Caco-2 (cell line): ENCODE measurements around the gene ZNF436. TPM values are rescaled to one million over a fixed set of nuclear protein-coding genes. Genes with fewer than 3 reads are reported as not detected.

Experiments
- BruUV-seq: library from RNA; stranded (reverse); fragments of 400-500 nt; replicated peaks from 2 replicates; lab custom pipeline; 2021; lab: Mats Ljungman, UMichigan
- CTCF ChIA-PET: fragments of 300-600 bp; sonication (Branson Sonifier 250); formaldehyde crosslinking; loops from one replicate; lab custom pipeline; 2022; ENCODE audit warnings: antibody characterized with exemption; lab: Charles Lee
- POLR2A ChIA-PET: fragments of 300-600 bp; sonication (Branson Sonifier 250); formaldehyde crosslinking; loops from one replicate; lab custom pipeline; 2022; ENCODE audit warnings: antibody characterized with exemption; lab: Charles Lee
- DNase-seq, 2 experiments: peaks; one replicate each; pipeline versions ENCODE4 v3.0.0 to v3.0.0-alpha.2; 2020 to 2022
- H3K27me3 ChIP-seq: replicated peaks from 2 replicates; pipeline ENCODE4 v1.6.0; 2011; ENCODE audit warnings: low read length; ENCODE audit not compliant: control insufficient read depth, insufficient read depth
- H3K36me3 ChIP-seq: 2 replicates; pipeline ENCODE4 v1.5.1; 2011; ENCODE audit warnings: low read length; ENCODE audit not compliant: control insufficient read depth, insufficient read depth
- H3K4me1 ChIP-seq: fragments of 250-450 bp; sonication (Bioruptor Pico); 2 replicates; pipeline ENCODE4 v1.5.1; 2020; ENCODE audit warnings: mild to moderate bottlenecking
- H3K4me3 ChIP-seq: 2 replicates; pipeline ENCODE4 v1.5.1; 2011; ENCODE audit warnings: low read depth, mild to moderate bottlenecking, control low read depth, low read length
- H3K9me3 ChIP-seq: fragments of 250-450 bp; sonication (Bioruptor Pico); 2 replicates; pipeline ENCODE4 v1.5.1; 2020; ENCODE audit warnings: mild to moderate bottlenecking, moderate library complexity
- H3K27ac Mint-ChIP-seq: one replicate; pipeline ENCODE4 v1.8.0; 2022; ENCODE audit warnings: mixed read lengths; ENCODE audit not compliant: unreplicated experiment
- H3K27me3 Mint-ChIP-seq: one replicate; pipeline ENCODE4 v1.8.0; 2022; ENCODE audit warnings: mixed read lengths; ENCODE audit not compliant: insufficient read depth, unreplicated experiment
- H3K36me3 Mint-ChIP-seq: one replicate; pipeline ENCODE4 v1.8.0; 2022; ENCODE audit warnings: mild to moderate bottlenecking, mixed read lengths; ENCODE audit not compliant: insufficient read depth, unreplicated experiment
- H3K4me1 Mint-ChIP-seq: one replicate; pipeline ENCODE4 v1.8.0; 2022; ENCODE audit warnings: low read depth, mixed read lengths; ENCODE audit not compliant: unreplicated experiment
- H3K4me3 Mint-ChIP-seq: one replicate; pipeline ENCODE4 v1.8.0; 2022; ENCODE audit warnings: mild to moderate bottlenecking, moderate library complexity, mixed read lengths; ENCODE audit not compliant: unreplicated experiment
- H3K9me3 Mint-ChIP-seq: one replicate; pipeline ENCODE4 v1.8.0; 2022; ENCODE audit warnings: mixed read lengths; ENCODE audit not compliant: unreplicated experiment
- CTCF ChIP-seq, 2 experiments: fragments of 200-600 bp in 1 of 2; IDR thresholded peaks; 1 replicate in 1 of 2; 2 replicates in 1 of 2; pipeline versions ENCODE4 v1.5.1 to v1.8.0; 2011 to 2022; ENCODE audit warnings: antibody characterized with exemption in 1 of 2, control low read depth in 1 of 2, inconsistent platforms in 1 of 2, low read depth in 1 of 2, low read length in 1 of 2, mild to moderate bottlenecking in 1 of 2, moderate library complexity in 1 of 2; ENCODE audit not compliant: insufficient read depth in 1 of 2, severe bottlenecking in 1 of 2, unreplicated experiment in 1 of 2
- intact Hi-C: fragments of 100-400 bp; cut with micrococcal nuclease; formaldehyde crosslinking; loops from one replicate; pipeline ENCODE4 v1.10.0; 2022; ENCODE audit not compliant: unreplicated experiment
- total RNA-seq: library from RNA; stranded (reverse); gene quantifications from 2 replicates; pipeline ENCODE4 v1.2.3, GENCODE V29; 2022

The ZNF436 gene
- total RNA-seq, 1 experiment from 2014 or later = 6.1 TPM

GRCh38 chr1:23392125-23392855 is 22.7 kb upstream of the ZNF436 start:
- no peak for TF ChIP-seq CTCF (IDR thresholded peaks at IDR 0.05; ENCODE audit: insufficient read depth in 1 of 2, low read depth in 1 of 2, low read length in 1 of 2, severe bottlenecking in 1 of 2, unreplicated experiment in 1 of 2)
- Histone ChIP-seq H3K27me3 (no peaks in the 10 kb centered on the region), H3K9me3 (no peaks in the 10 kb centered on the region), H3K4me3 (no peak overlapping the region), H3K4me1 (no peaks in the 10 kb centered on the region), H3K36me3 (no peaks in the 10 kb centered on the region; the same call in 1 of the 2 replicates)
- DNase-seq = no peak
- POLR2A ChIA-PET = no interaction called here
- no peaks in the 10 kb centered on the region for H3K9me3 Mint-ChIP-seq
- no peaks in the 10 kb centered on the region for H3K27me3 Mint-ChIP-seq
- no peaks in the 10 kb centered on the region for H3K36me3 Mint-ChIP-seq
- no TSS peak for BruUV-seq
- intact Hi-C loops = no loop called here
- CTCF ChIA-PET = no interaction called here
- no peak overlapping the region for H3K4me3 Mint-ChIP-seq
- no peaks in the 10 kb centered on the region for H3K4me1 Mint-ChIP-seq
- no peak overlapping the region for H3K27ac Mint-ChIP-seq

- ChIA-PET POLR2A (no interaction called here), CTCF (no interaction called here)
- Mint-ChIP-seq H3K4me3 (no peak overlapping the region), H3K9me3 (no peaks in the 10 kb centered on the region), H3K36me3 (no peaks in the 10 kb centered on the region), H3K27me3 (no peaks in the 10 kb centered on the region), H3K27ac (no peak overlapping the region), H3K4me1 (no peaks in the 10 kb centered on the region)
- H3K4me3 ChIP-seq = no peak overlapping the region
- no peak for DNase-seq
- intact Hi-C loops = no loop called here
- no peaks in the 10 kb centered on the region; the same call in 1 of the 2 replicates for H3K36me3 ChIP-seq
- no peak for TF ChIP-seq CTCF (IDR thresholded peaks at IDR 0.05; ENCODE audit: insufficient read depth in 1 of 2, low read depth in 1 of 2, low read length in 1 of 2, severe bottlenecking in 1 of 2, unreplicated experiment in 1 of 2)
- no TSS peak for BruUV-seq
- H3K9me3 ChIP-seq = no peaks in the 10 kb centered on the region
- H3K27me3 ChIP-seq = no peaks in the 10 kb centered on the region
- no peaks in the 10 kb centered on the region for H3K4me1 ChIP-seq
Measured at GRCh38 chr1:23389837-23390321, 20.2 kb upstream of the ZNF436 start.

GRCh38 chr1:23387494-23387893 is 17.9 kb upstream of the ZNF436 start:
- Mint-ChIP-seq H3K9me3 (no peaks in the 10 kb centered on the region), H3K36me3 (no peaks in the 10 kb centered on the region), H3K4me3 (no peak overlapping the region), H3K27ac (no peak overlapping the region), H3K27me3 (no peaks in the 10 kb centered on the region), H3K4me1 (peaks cover 6% of the 10 kb centered on the region)
- ChIA-PET CTCF (no interaction called here), POLR2A (no interaction called here)
- no peaks in the 10 kb centered on the region for H3K36me3 ChIP-seq
- no TSS peak for BruUV-seq
- TF ChIP-seq CTCF (IDR thresholded peaks at IDR 0.05; ENCODE audit: insufficient read depth in 1 of 2, low read depth in 1 of 2, low read length in 1 of 2, severe bottlenecking in 1 of 2, unreplicated experiment in 1 of 2) = no peak
- no peaks in the 10 kb centered on the region for H3K27me3 ChIP-seq
- intact Hi-C loops = no loop called here
- H3K4me3 ChIP-seq = no peak overlapping the region
- H3K4me1 ChIP-seq = no peaks in the 10 kb centered on the region
- H3K9me3 ChIP-seq = no peaks in the 10 kb centered on the region
- no peak for DNase-seq
